ENCODE measurements around the gene KIAA1549.

The KIAA1549 gene

GRCh38 chr7:138895679-138896078 is 85.5 kb downstream of the KIAA1549 start:
- H3K9me3 Mint-ChIP-seq: no peaks in the 10 kb centered on the region
- H3K27me3 Mint-ChIP-seq: peaks cover 0 to 4% of the 10 kb centered on the region in 2 donors

GRCh38 chr7:138893258-138893657 is 87.9 kb downstream of the KIAA1549 start:
- no peak for DNase-seq
- no peaks in the 10 kb centered on the region for H3K9me3 Mint-ChIP-seq
- no peak overlapping the region for H3K27ac Mint-ChIP-seq
- H3K36me3 Mint-ChIP-seq: no peaks in the 10 kb centered on the region
- no peaks in the 10 kb centered on the region for H3K27me3 Mint-ChIP-seq
- H3K4me3 Mint-ChIP-seq: no peak overlapping the region
- peaks cover 0 to 5% of the 10 kb centered on the region in 2 donors for H3K4me1 Mint-ChIP-seq
- no peak for ATAC-seq (replicated peaks)

More at GRCh38 chr7:138895679-138896078, 85.5 kb downstream of the KIAA1549 start:
- DNase-seq (no peak), ATAC-seq (replicated peaks) (no peak)
- no peak overlapping the region for H3K27ac Mint-ChIP-seq
- no peak overlapping the region for H3K4me3 Mint-ChIP-seq
- no peaks in the 10 kb centered on the region for H3K36me3 Mint-ChIP-seq
- peaks cover 0 to 8% of the 10 kb centered on the region in 2 donors for H3K4me1 Mint-ChIP-seq

- Mint-ChIP-seq H3K27me3 (no peaks in the 10 kb centered on the region), H3K4me3 (no peak overlapping the region), H3K4me1 (peaks cover 0 to under 1% of the 10 kb centered on the region in 2 donors), H3K27ac (no peak overlapping the region), H3K36me3 (no peaks in the 10 kb centered on the region), H3K9me3 (no peaks in the 10 kb centered on the region)
- DNase-seq (no peak), ATAC-seq (replicated peaks) (no peak)
These were observed 88.4 kb downstream of the KIAA1549 start for GRCh38 chr7:138892812-138893211.

- ATAC-seq (replicated peaks) (no peak), DNase-seq (no peak)
- Mint-ChIP-seq H3K4me1 (no peaks in the 10 kb centered on the region), H3K36me3 (no peaks in the 10 kb centered on the region), H3K27ac (no peak overlapping the region), H3K4me3 (no peak overlapping the region), H3K27me3 (no peaks in the 10 kb centered on the region), H3K9me3 (no peaks in the 10 kb centered on the region)
These were observed 89.1 kb downstream of the KIAA1549 start for GRCh38 chr7:138892006-138892630.

GRCh38 chr7:138891446-138891810 is 89.8 kb downstream of the KIAA1549 start:
- Mint-ChIP-seq H3K9me3 (no peaks in the 10 kb centered on the region), H3K36me3 (no peaks in the 10 kb centered on the region), H3K4me1 (no peaks in the 10 kb centered on the region), H3K27ac (no peak overlapping the region), H3K4me3 (no peak overlapping the region), H3K27me3 (no peaks in the 10 kb centered on the region)
- ATAC-seq (replicated peaks) (no peak), DNase-seq (no peak)

- Mint-ChIP-seq H3K4me3 (no peak overlapping the region), H3K4me1 (no peaks in the 10 kb centered on the region), H3K27ac (no peak overlapping the region), H3K27me3 (no peaks in the 10 kb centered on the region), H3K9me3 (no peaks in the 10 kb centered on the region), H3K36me3 (no peaks in the 10 kb centered on the region)
- DNase-seq: no peak
- ATAC-seq (replicated peaks): no peak
These were observed 90.4 kb downstream of the KIAA1549 start for GRCh38 chr7:138890499-138891445.

- no peak for ATAC-seq (replicated peaks)
- no peak overlapping the region for H3K27ac Mint-ChIP-seq
- no peaks in the 10 kb centered on the region for H3K27me3 Mint-ChIP-seq
- H3K36me3 Mint-ChIP-seq: no peaks in the 10 kb centered on the region
- H3K4me1 Mint-ChIP-seq: no peaks in the 10 kb centered on the region
- H3K9me3 Mint-ChIP-seq: no peaks in the 10 kb centered on the region
- no peak for DNase-seq
- H3K4me3 Mint-ChIP-seq: no peak overlapping the region
These were observed 91.3 kb downstream of the KIAA1549 start for GRCh38 chr7:138889582-138890498.

- H3K4me3 Mint-ChIP-seq: no peak overlapping the region
- H3K27me3 Mint-ChIP-seq: no peaks in the 10 kb centered on the region
- DNase-seq (no peak), ATAC-seq (replicated peaks) (no peak)
- H3K9me3 Mint-ChIP-seq: no peaks in the 10 kb centered on the region
- H3K4me1 Mint-ChIP-seq: no peaks in the 10 kb centered on the region
- no peak overlapping the region for H3K27ac Mint-ChIP-seq
- no peaks in the 10 kb centered on the region for H3K36me3 Mint-ChIP-seq
These were observed 93.1 kb downstream of the KIAA1549 start for GRCh38 chr7:138887872-138888656.

- Mint-ChIP-seq H3K27me3 (no peaks in the 10 kb centered on the region), H3K4me1 (no peaks in the 10 kb centered on the region), H3K9me3 (no peaks in the 10 kb centered on the region), H3K36me3 (no peaks in the 10 kb centered on the region), H3K4me3 (no peak overlapping the region), H3K27ac (no peak overlapping the region)
- DNase-seq: no peak
- ATAC-seq (replicated peaks): no peak
These were observed 94.0 kb downstream of the KIAA1549 start for GRCh38 chr7:138887085-138887710.

GRCh38 chr7:138886501-138886917 is 94.7 kb downstream of the KIAA1549 start:
- Mint-ChIP-seq H3K36me3 (no peaks in the 10 kb centered on the region), H3K4me1 (no peaks in the 10 kb centered on the region), H3K4me3 (no peak overlapping the region), H3K9me3 (no peaks in the 10 kb centered on the region), H3K27ac (no peak overlapping the region), H3K27me3 (no peaks in the 10 kb centered on the region)
- DNase-seq (peak; percentile 13), ATAC-seq (replicated peaks) (peak; percentile 84 to 87)

GRCh38 chr7:138885383-138886147 is 95.6 kb downstream of the KIAA1549 start:
- Mint-ChIP-seq H3K4me3 (no peak overlapping the region), H3K4me1 (no peaks in the 10 kb centered on the region), H3K27ac (peak overlapping the region; percentile 0), H3K36me3 (no peaks in the 10 kb centered on the region), H3K27me3 (no peaks in the 10 kb centered on the region), H3K9me3 (no peaks in the 10 kb centered on the region)
- no peak for DNase-seq
- ATAC-seq (replicated peaks): peak; percentile 13 to 55

GRCh38 chr7:138882249-138882648 is 98.9 kb downstream of the KIAA1549 start:
- Mint-ChIP-seq H3K4me3 (no peak overlapping the region), H3K4me1 (no peaks in the 10 kb centered on the region)
- no peak for ATAC-seq (replicated peaks)

More at GRCh38 chr7:138882249-138882648, 98.9 kb downstream of the KIAA1549 start:
- Mint-ChIP-seq H3K36me3 (no peaks in the 10 kb centered on the region), H3K27ac (no peak overlapping the region), H3K27me3 (no peaks in the 10 kb centered on the region), H3K9me3 (no peaks in the 10 kb centered on the region)
- no peak for DNase-seq
